Measurements from ENCODE around the gene IRAK2. TPM values are rescaled to one million over a fixed set of nuclear protein-coding genes. Genes with fewer than 3 reads are reported as not detected.
A peak's percentile ranks its signal among the peaks of the same experiment; 100 is the strongest.

IRAK2 gene
- total RNA-seq, 1 donor from 2014 or later: 2.0 TPM

DNA sequence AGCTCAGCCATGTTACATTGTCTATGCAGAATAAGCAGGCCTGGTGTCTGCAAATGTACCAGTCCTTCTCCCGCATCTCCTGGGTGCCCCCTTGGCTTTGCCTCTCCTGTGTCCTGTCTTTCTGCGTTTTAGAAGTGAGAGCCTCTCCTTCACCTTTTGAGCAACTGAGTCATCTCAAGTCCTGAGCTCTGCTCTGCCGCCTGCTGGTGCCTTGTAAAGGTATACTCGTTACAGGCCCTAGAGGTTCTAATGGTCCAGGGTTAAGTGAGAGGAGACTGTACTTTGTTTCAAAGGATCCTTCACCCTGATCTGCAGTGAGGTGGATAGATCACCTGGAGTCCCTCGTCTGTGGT lies 115.4 kb downstream of the IRAK2 start:
- Mint-ChIP-seq H3K4me1 (ENCODE audit: low read depth, unreplicated experiment) (peaks cover 12% of the 10 kb centered on the region), H3K4me3 (ENCODE audit: unreplicated experiment) (no peak overlapping the region), H3K9me3 (ENCODE audit: unreplicated experiment) (no peaks in the 10 kb centered on the region), H3K27me3 (ENCODE audit: low read depth, unreplicated experiment) (no peaks in the 10 kb centered on the region), H3K36me3 (ENCODE audit: low read depth, unreplicated experiment) (peaks cover 27% of the 10 kb centered on the region), H3K27ac (ENCODE audit: unreplicated experiment) (no peak overlapping the region)
- FAIRE-seq: no peak
- no peaks in the 10 kb centered on the region for H3K27me3 ChIP-seq (ENCODE audit: insufficient read depth, low read length)
- no peak overlapping the region for H3K4me2 ChIP-seq (ENCODE audit: low read length)
- DNase-seq (ENCODE audit: low read depth): no peak
- H2AFZ ChIP-seq (ENCODE audit: low read depth, low read length): no peak overlapping the region
- H4K20me1 ChIP-seq (ENCODE audit: insufficient read depth, low read length): peaks cover 41% of the 10 kb centered on the region
- peaks cover 27% of the 10 kb centered on the region for H3K36me3 ChIP-seq (ENCODE audit: insufficient read depth, low read length)
- H3K79me2 ChIP-seq (ENCODE audit: insufficient read depth, low read length): peaks cover 24% of the 10 kb centered on the region
- no peaks in the 10 kb centered on the region for H3K9me3 ChIP-seq (ENCODE audit: insufficient read depth, low read depth, low read length)
- TF ChIP-seq, protein P1, sequence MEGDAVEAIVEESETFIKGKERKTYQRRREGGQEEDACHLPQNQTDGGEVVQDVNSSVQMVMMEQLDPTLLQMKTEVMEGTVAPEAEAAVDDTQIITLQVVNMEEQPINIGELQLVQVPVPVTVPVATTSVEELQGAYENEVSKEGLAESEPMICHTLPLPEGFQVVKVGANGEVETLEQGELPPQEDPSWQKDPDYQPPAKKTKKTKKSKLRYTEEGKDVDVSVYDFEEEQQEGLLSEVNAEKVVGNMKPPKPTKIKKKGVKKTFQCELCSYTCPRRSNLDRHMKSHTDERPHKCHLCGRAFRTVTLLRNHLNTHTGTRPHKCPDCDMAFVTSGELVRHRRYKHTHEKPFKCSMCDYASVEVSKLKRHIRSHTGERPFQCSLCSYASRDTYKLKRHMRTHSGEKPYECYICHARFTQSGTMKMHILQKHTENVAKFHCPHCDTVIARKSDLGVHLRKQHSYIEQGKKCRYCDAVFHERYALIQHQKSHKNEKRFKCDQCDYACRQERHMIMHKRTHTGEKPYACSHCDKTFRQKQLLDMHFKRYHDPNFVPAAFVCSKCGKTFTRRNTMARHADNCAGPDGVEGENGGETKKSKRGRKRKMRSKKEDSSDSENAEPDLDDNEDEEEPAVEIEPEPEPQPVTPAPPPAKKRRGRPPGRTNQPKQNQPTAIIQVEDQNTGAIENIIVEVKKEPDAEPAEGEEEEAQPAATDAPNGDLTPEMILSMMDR (IDR thresholded peaks at IDR 0.05; ENCODE audit: insufficient read depth, low read depth, low read length): no peak
- TF ChIP-seq EZH2 (IDR thresholded peaks at IDR 0.05; ENCODE audit: insufficient read depth, low read length): no peak
- H3K27ac ChIP-seq (ENCODE audit: low read depth, low read length): no peak overlapping the region
- H3K9ac ChIP-seq (ENCODE audit: low read length): no peak overlapping the region
- H3K4me1 ChIP-seq (ENCODE audit: insufficient read depth, low read length): peaks cover 6% of the 10 kb centered on the region
- no peak overlapping the region for H3K4me3 ChIP-seq (ENCODE audit: insufficient read depth, low read depth, low read length)

DNA sequence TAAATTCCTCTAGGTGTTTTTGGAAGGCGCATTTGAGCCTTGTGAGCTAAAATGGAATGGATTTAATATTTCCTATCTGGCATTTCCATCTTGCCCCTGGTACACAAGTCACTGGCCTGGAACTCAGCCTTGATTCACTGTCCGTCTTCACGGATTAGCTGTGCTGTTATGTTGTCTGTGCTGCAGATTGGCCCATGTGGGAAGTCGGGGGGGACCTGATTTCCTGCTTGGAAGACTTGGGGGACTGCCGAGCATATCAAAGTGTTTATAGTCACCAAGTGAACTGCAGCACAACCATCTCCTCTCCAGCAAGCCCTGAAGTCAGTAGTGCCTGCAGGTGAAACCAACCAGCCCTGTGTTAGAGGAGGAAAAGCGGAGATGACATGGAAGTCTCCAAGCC lies 115.9 kb downstream of the IRAK2 start:
- no peaks in the 10 kb centered on the region for H3K9me3 ChIP-seq (ENCODE audit: insufficient read depth, low read depth, low read length)
- H4K20me1 ChIP-seq (ENCODE audit: insufficient read depth, low read length): peaks cover 37% of the 10 kb centered on the region
- H2AFZ ChIP-seq (ENCODE audit: low read depth, low read length): no peak overlapping the region
- FAIRE-seq (no peak), DNase-seq (ENCODE audit: low read depth) (no peak)
- H3K27ac Mint-ChIP-seq (ENCODE audit: unreplicated experiment): no peak overlapping the region
- no peak overlapping the region for H3K4me3 ChIP-seq (ENCODE audit: insufficient read depth, low read depth, low read length)
- peaks cover 27% of the 10 kb centered on the region for H3K36me3 ChIP-seq (ENCODE audit: insufficient read depth, low read length)
- peaks cover 27% of the 10 kb centered on the region for H3K36me3 Mint-ChIP-seq (ENCODE audit: low read depth, unreplicated experiment)
- no peak for TF ChIP-seq EZH2 (IDR thresholded peaks at IDR 0.05; ENCODE audit: insufficient read depth, low read length)
- TF ChIP-seq, protein P1 (IDR thresholded peaks at IDR 0.05; ENCODE audit: insufficient read depth, low read depth, low read length): no peak
- H3K27me3 Mint-ChIP-seq (ENCODE audit: low read depth, unreplicated experiment): no peaks in the 10 kb centered on the region
- no peak overlapping the region for H3K27ac ChIP-seq (ENCODE audit: low read depth, low read length)
- H3K4me3 Mint-ChIP-seq (ENCODE audit: unreplicated experiment): no peak overlapping the region
- peaks cover 16% of the 10 kb centered on the region for H3K4me1 Mint-ChIP-seq (ENCODE audit: low read depth, unreplicated experiment)
- peaks cover 6% of the 10 kb centered on the region for H3K4me1 ChIP-seq (ENCODE audit: insufficient read depth, low read length)
- H3K79me2 ChIP-seq (ENCODE audit: insufficient read depth, low read length): peaks cover 20% of the 10 kb centered on the region
- H3K9ac ChIP-seq (ENCODE audit: low read length): no peak overlapping the region
- H3K9me3 Mint-ChIP-seq (ENCODE audit: unreplicated experiment): no peaks in the 10 kb centered on the region
- H3K4me2 ChIP-seq (ENCODE audit: low read length): no peak overlapping the region
- no peaks in the 10 kb centered on the region for H3K27me3 ChIP-seq (ENCODE audit: insufficient read depth, low read length)

DNA sequence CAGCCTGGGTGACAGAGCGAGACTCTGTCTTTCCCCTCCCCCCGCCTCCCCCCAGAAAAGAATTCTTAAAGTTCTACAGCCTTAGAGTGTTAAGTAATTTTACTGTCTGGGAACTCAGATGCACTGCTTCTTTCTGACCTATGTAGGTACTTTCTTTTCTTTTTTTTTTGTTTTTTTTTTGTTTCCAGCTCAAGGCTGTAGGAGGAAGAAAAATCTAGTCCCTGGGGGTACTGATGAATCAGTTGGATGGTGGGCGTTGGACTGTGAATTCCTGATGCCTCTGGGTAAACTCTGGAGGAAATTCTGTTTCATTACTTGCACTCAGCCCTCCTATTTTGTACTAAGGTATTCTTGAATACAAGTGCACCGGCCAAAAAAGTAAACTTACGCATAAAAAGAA lies 117.2 kb downstream of the IRAK2 start:
- H3K4me1 Mint-ChIP-seq (ENCODE audit: low read depth, unreplicated experiment): peaks cover 26% of the 10 kb centered on the region
- peak overlapping the region; percentile 52 for H3K4me2 ChIP-seq (ENCODE audit: low read length)

More for the DNA sequence above, 117.2 kb downstream of the IRAK2 start:
- Mint-ChIP-seq H3K4me3 (ENCODE audit: unreplicated experiment) (no peak overlapping the region), H3K27me3 (ENCODE audit: low read depth, unreplicated experiment) (no peaks in the 10 kb centered on the region), H3K27ac (ENCODE audit: unreplicated experiment) (peak overlapping the region; percentile 58), H3K9me3 (ENCODE audit: unreplicated experiment) (no peaks in the 10 kb centered on the region), H3K36me3 (ENCODE audit: low read depth, unreplicated experiment) (peaks cover 28% of the 10 kb centered on the region)
- Histone ChIP-seq H3K4me1 (ENCODE audit: insufficient read depth, low read length) (peaks cover 10% of the 10 kb centered on the region), H3K27ac (ENCODE audit: low read depth, low read length) (no peak overlapping the region), H4K20me1 (ENCODE audit: insufficient read depth, low read length) (peaks cover 28% of the 10 kb centered on the region), H3K36me3 (ENCODE audit: insufficient read depth, low read length) (peaks cover 26% of the 10 kb centered on the region), H3K4me3 (ENCODE audit: insufficient read depth, low read depth, low read length) (no peak overlapping the region), H3K9ac (ENCODE audit: low read length) (no peak overlapping the region), H3K9me3 (ENCODE audit: insufficient read depth, low read depth, low read length) (no peaks in the 10 kb centered on the region), H3K79me2 (ENCODE audit: insufficient read depth, low read length) (peaks cover 9% of the 10 kb centered on the region), H2AFZ (ENCODE audit: low read depth, low read length) (no peak overlapping the region), H3K27me3 (ENCODE audit: insufficient read depth, low read length) (no peaks in the 10 kb centered on the region)
- TF ChIP-seq, protein P1 (IDR thresholded peaks at IDR 0.05; ENCODE audit: insufficient read depth, low read depth, low read length): no peak
- no peak for TF ChIP-seq EZH2 (IDR thresholded peaks at IDR 0.05; ENCODE audit: insufficient read depth, low read length)
- DNase-seq (ENCODE audit: low read depth) (peak; percentile 48), FAIRE-seq (no peak)

Measured in astrocyte (in vitro differentiated cells and primary cell).